ENCODE results near the gene GPR180.

DNA sequence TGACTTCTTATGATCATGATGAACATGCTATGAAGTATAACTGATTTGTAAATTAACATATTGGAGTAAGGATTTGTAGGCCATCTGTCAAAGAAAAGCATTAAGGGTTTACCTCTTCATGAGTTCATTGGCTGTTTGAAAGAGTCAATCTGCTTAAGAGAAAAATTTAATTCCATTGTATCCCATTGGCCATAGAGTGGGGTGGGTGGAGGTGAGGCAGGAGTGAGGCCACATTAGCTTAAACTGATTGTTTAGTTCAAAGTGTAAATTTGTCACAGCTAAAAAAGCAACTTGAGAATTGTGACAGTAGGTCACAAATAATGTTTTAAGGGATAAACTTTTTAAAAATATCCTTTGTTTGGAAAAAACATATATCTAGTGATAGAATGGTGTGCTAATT, 11.4 kb downstream of the GPR180 start:
- TF ChIP-seq EZH2 (IDR thresholded peaks at IDR 0.05; ENCODE audit: insufficient read depth, poor library complexity, severe bottlenecking) (no peak), EZH2phosphoT487 (IDR thresholded peaks at IDR 0.05; ENCODE audit: insufficient read depth, low read depth) (no peak)

Measured in GM23248 (cell line).